C4-2B (cell line): Measurements from ENCODE around the gene TMEM117.
"Not testable (repeated sequence)": the region's sequence is repeated elsewhere in the genome, so short reads cannot be mapped to it uniquely, and the experiment has no call there.

Experiments
- H3K27ac ChIP-seq: fragments of 450-650 bp; 2 replicates; pipeline ENCODE4 v1.5.1; 2017
- CTCF ChIP-seq: fragments of 450-650 bp; conservative IDR thresholded peaks from 2 replicates; pipeline ENCODE4 v1.5.1; 2017; ENCODE audit warnings: mild to moderate bottlenecking
- ZFX ChIP-seq: fragments of 450-650 bp; IDR thresholded peaks from 2 replicates; pipeline ENCODE4 v1.6.1; 2017

The TMEM117 gene

GRCh38 chr12:44248436-44248835 is 412.6 kb downstream of the TMEM117 start:
- no peak overlapping the region for H3K27ac ChIP-seq
- TF ChIP-seq CTCF (no peak), ZFX (no peak)

GRCh38 chr12:44250440-44250839 is 414.6 kb downstream of the TMEM117 start:
- not testable (repeated sequence) for H3K27ac ChIP-seq

- TF ChIP-seq CTCF (no peak), ZFX (no peak)
- H3K27ac ChIP-seq = no peak overlapping the region
Measured at GRCh38 chr12:44253338-44253856, 417.5 kb downstream of the TMEM117 start.

GRCh38 chr12:44258246-44258645 is 422.4 kb downstream of the TMEM117 start:
- TF ChIP-seq CTCF (no peak), ZFX (no peak)
- H3K27ac ChIP-seq = no peak overlapping the region

- no peak for TF ChIP-seq ZFX
- no peak for TF ChIP-seq CTCF
- H3K27ac ChIP-seq = no peak overlapping the region
Measured at GRCh38 chr12:44259890-44260289, 424.0 kb downstream of the TMEM117 start.

GRCh38 chr12:44260581-44260980 is 424.7 kb downstream of the TMEM117 start:
- TF ChIP-seq CTCF (no peak), ZFX (no peak)
- no peak overlapping the region for H3K27ac ChIP-seq

- TF ChIP-seq CTCF = no peak
- no peak for TF ChIP-seq ZFX
- H3K27ac ChIP-seq = no peak overlapping the region
Measured at GRCh38 chr12:44285321-44285960, 449.6 kb downstream of the TMEM117 start.

- TF ChIP-seq ZFX (no peak), CTCF (no peak)
- no peak overlapping the region for H3K27ac ChIP-seq
Measured at GRCh38 chr12:44286336-44286735, 450.5 kb downstream of the TMEM117 start.
